Lower leg skin (tissue), 4 donors: ENCODE measurements around the gene ABHD16B. TPM values are rescaled to one million over a fixed set of nuclear protein-coding genes. Genes with fewer than 3 reads are reported as not detected.

Source experiments
- DNase-seq, 2 donors: peaks; one replicate each; pipeline ENCODE4 v3.0.0-alpha.2; 2019; ENCODE audit warnings: low spot score in 2 of 2
- H3K4me3 ChIP-seq: fragments of 200-600 bp; sonication (generic); 2 replicates; pipeline ENCODE4 v1.5.1; 2017; ENCODE audit warnings: mild to moderate bottlenecking, low read depth; ENCODE audit not compliant: poor library complexity, severe bottlenecking
- CTCF ChIP-seq, 3 donors: fragments of 450-650 bp; IDR thresholded peaks; one replicate each; pipeline ENCODE4 v1.5.1; 2016; ENCODE audit warnings: antibody characterized with exemption in 3 of 3, mild to moderate bottlenecking in 3 of 3, moderate library complexity in 2 of 3
- POLR2A ChIP-seq, 2 donors: fragments of 450-650 bp; IDR thresholded peaks; one replicate each; pipeline ENCODE4 v1.6.1; 2016 to 2017; ENCODE audit warnings: antibody characterized with exemption in 2 of 2, mild to moderate bottlenecking in 1 of 2, moderate library complexity in 1 of 2
- WGBS, 2 donors: methylation state at CpG; one replicate each; pipeline ENCODE4 v1.1.5; 2018; 5-methylcytosine and 5-hydroxymethylcytosine counted together
- intact Hi-C: fragments of 100-400 bp; cut with DNase I; formaldehyde crosslinking; loops from one replicate; pipeline ENCODE4 v1.15.0; 2023; ENCODE audit warnings: low total_unique reads
- total RNA-seq, 4 donors: library from RNA; depleted of rRNA; stranded (reverse); fragments of >200 nt; gene quantifications; one replicate each; pipeline ENCODE4 v1.1.0, GENCODE V29; 2016

ABHD16B gene
- total RNA-seq, 4 donors from 2014 or later: not detected

DNA sequence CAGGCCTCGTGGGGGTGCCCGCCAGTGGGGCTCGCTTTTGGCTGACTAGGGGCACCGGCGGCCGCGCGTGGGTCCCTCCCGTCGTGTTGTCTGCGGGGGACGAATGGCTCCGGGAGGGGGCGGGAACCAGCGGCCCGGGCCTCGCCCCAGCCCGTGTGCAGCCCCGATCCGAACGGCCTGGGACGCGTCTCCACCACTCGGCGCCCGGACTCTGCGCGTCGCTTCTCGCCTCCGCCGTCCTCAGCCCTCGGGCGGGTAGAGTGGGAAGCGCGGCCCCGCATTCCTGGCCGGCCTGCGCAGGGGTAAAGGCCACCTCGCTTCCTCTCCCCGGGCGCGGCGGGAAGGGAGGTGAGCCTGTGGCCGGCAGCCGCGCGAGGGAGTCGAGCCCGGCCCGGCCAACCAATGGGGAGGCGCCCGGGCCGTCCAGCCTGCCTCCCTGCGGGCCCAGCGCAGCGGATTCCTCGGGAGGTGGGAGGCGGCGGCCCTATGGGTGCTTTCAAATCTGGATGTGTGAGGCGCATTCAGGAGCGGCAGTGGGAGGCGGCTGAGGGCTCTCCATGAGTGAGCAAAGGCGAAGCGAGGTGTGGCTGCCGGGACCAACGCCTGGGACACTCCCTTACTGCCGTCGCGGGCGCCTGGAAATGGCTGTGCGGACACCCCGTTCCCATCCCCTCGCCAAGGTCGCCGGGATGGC, 29.2 kb upstream of the ABHD16B start:
- no peak overlapping the region for H3K4me3 ChIP-seq
- 11 to 12% methylated on average over 40 to 48 of the region's 76 CpGs for WGBS, 2 donors
- peak in 1 of 2 donors; percentile 90 for DNase-seq
- no peak for TF ChIP-seq POLR2A (IDR thresholded peaks at IDR 0.05)
- TF ChIP-seq CTCF (IDR thresholded peaks at IDR 0.05): no peak
- intact Hi-C loops: no loop called here

DNA sequence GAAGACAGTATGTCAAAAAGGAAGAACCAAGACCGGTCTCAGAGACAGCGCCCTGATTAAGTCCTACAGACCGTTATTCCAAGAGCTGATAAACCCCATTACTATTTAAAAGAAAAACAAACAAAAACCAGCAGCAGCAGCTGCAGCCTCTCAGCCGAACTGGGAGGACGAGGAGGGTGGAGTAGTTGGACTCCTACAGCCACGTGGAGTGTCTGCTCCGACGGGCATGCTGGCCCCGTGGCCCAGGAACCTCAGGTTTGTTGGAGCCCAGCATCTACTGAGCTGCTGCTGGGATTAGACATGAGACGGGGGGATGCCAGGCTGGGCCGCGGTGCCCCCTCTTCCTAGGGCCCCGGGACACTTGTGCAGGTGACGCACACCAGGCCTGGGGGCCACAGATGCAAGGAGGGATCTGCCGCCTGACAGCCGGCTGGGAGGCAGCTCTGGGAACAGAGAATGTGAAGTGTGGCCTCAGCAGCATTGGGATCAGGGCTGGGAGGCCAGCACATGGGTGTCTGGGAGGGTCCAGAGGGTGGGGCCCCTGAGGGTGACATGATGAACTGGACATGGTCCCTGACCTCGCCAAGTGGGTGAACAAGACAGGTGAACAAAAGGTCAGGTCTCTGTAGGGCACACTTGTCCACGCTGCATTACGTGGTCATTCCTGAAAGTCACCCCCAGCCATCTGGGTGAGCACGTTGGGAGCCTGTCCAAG, 27.4 kb upstream of the ABHD16B start:
- TF ChIP-seq POLR2A (IDR thresholded peaks at IDR 0.05) (no peak), CTCF (IDR thresholded peaks at IDR 0.05) (no peak)
- no peak overlapping the region for H3K4me3 ChIP-seq
- no peak for DNase-seq
- WGBS, 2 donors: 67 to 69% methylated on average over 18 to 20 of the region's 20 CpGs
- intact Hi-C loops: no loop called here

GRCh38 chr20:63834491-63834880, 26.8 kb upstream of the ABHD16B start:
- 76 to 87% methylated on average over 9 of the region's 9 CpGs for WGBS, 2 donors
- no peak for DNase-seq
- TF ChIP-seq CTCF (IDR thresholded peaks at IDR 0.05): no peak
- no peak for TF ChIP-seq POLR2A (IDR thresholded peaks at IDR 0.05)
- intact Hi-C loops: no loop called here
- no peak overlapping the region for H3K4me3 ChIP-seq

- peak; percentile 76 to 95 for DNase-seq
- no peak overlapping the region for H3K4me3 ChIP-seq
- TF ChIP-seq CTCF (IDR thresholded peaks at IDR 0.05) (no peak), POLR2A (IDR thresholded peaks at IDR 0.05) (no peak)
- WGBS, 2 donors: 29 to 31% methylated on average over 11 to 13 of the region's 21 CpGs
- intact Hi-C loops: no loop called here
Measured at GRCh38 chr20:63835021-63835858, 26.1 kb upstream of the ABHD16B start.

- no peak overlapping the region for H3K4me3 ChIP-seq
- no peak for DNase-seq
- TF ChIP-seq POLR2A (IDR thresholded peaks at IDR 0.05) (no peak), CTCF (IDR thresholded peaks at IDR 0.05) (no peak)
- 83% methylated on average over 21 to 25 of the region's 27 CpGs for WGBS, 2 donors
- intact Hi-C loops: no loop called here
Measured at GRCh38 chr20:63836458-63837344, 24.6 kb upstream of the ABHD16B start.
